ENCODE measurements around the gene MOSMO.

The MOSMO gene

DNA sequence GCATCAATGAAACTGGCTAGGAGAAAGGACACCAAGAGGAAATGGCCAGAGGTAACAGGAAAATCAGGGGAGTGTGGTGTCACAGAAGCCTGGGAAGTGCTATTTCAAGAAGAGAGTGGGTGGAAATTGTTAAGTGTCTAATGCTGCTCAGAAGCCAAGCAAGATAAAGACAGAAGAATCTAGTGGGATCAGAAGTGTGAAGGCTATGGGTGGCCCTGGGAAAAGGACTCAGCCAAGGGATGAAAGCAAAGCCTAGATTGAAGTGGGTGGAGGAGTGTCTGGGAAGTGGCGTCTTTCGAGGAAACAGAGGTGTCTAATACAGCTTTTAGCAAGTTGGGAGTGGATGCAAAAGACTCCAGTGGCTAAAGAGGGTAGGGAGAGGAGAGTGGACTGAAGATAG lies 20.4 kb upstream of the MOSMO start:
- TF ChIP-seq, protein P1, sequence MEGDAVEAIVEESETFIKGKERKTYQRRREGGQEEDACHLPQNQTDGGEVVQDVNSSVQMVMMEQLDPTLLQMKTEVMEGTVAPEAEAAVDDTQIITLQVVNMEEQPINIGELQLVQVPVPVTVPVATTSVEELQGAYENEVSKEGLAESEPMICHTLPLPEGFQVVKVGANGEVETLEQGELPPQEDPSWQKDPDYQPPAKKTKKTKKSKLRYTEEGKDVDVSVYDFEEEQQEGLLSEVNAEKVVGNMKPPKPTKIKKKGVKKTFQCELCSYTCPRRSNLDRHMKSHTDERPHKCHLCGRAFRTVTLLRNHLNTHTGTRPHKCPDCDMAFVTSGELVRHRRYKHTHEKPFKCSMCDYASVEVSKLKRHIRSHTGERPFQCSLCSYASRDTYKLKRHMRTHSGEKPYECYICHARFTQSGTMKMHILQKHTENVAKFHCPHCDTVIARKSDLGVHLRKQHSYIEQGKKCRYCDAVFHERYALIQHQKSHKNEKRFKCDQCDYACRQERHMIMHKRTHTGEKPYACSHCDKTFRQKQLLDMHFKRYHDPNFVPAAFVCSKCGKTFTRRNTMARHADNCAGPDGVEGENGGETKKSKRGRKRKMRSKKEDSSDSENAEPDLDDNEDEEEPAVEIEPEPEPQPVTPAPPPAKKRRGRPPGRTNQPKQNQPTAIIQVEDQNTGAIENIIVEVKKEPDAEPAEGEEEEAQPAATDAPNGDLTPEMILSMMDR (IDR thresholded peaks at IDR 0.05; ENCODE audit: insufficient read depth, low read length) = no peak
- TF ChIP-seq, protein P2, sequence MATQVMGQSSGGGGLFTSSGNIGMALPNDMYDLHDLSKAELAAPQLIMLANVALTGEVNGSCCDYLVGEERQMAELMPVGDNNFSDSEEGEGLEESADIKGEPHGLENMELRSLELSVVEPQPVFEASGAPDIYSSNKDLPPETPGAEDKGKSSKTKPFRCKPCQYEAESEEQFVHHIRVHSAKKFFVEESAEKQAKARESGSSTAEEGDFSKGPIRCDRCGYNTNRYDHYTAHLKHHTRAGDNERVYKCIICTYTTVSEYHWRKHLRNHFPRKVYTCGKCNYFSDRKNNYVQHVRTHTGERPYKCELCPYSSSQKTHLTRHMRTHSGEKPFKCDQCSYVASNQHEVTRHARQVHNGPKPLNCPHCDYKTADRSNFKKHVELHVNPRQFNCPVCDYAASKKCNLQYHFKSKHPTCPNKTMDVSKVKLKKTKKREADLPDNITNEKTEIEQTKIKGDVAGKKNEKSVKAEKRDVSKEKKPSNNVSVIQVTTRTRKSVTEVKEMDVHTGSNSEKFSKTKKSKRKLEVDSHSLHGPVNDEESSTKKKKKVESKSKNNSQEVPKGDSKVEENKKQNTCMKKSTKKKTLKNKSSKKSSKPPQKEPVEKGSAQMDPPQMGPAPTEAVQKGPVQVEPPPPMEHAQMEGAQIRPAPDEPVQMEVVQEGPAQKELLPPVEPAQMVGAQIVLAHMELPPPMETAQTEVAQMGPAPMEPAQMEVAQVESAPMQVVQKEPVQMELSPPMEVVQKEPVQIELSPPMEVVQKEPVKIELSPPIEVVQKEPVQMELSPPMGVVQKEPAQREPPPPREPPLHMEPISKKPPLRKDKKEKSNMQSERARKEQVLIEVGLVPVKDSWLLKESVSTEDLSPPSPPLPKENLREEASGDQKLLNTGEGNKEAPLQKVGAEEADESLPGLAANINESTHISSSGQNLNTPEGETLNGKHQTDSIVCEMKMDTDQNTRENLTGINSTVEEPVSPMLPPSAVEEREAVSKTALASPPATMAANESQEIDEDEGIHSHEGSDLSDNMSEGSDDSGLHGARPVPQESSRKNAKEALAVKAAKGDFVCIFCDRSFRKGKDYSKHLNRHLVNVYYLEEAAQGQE (IDR thresholded peaks at IDR 0.05; ENCODE audit: insufficient replicate concordance, low read depth) = no peak
- TF ChIP-seq POLR2AphosphoS5 (IDR thresholded peaks at IDR 0.05; ENCODE audit: low read depth) = no peak
- Histone ChIP-seq H3K4me3 (replicated peaks; ENCODE audit: insufficient read depth, low read length) (no peak overlapping the region), H3K27ac (replicated peaks) (no peak overlapping the region), H3K27me3 (ENCODE audit: insufficient read depth, poor library complexity, severe bottlenecking) (no peaks in the 10 kb centered on the region)
- DNase-seq (ENCODE audit: low read depth in 1 of 2, low spot score in 1 of 2) = no peak

DNA sequence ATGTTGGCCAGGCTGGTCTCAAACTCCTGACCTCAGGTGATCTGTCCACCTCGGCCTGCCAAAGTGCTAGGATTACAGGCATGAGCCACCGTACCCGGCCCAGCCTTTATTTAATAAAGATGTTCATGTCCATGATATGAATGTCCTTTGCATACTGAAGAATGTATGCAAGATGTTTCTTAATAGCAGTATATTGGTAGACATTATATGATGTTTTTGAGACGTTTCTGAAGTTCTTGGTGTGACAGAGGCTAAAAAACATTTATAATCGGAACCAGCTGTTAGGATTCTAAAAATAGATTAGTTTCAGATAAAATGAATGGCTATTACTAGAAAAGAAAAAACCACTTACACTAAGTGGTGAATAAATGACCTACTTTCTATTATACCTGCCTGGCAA lies 18.8 kb upstream of the MOSMO start:
- TF ChIP-seq SPI1 (IDR thresholded peaks at IDR 0.05; ENCODE audit: borderline replicate concordance, low read depth) (no peak), GABPA (IDR thresholded peaks at IDR 0.05; ENCODE audit: low read depth) (no peak), POLR2AphosphoS5 (IDR thresholded peaks at IDR 0.05; ENCODE audit: low read depth) (no peak)
- TF ChIP-seq, protein P1 (IDR thresholded peaks at IDR 0.05; ENCODE audit: insufficient read depth, low read length) = no peak
- TF ChIP-seq, protein P2 (IDR thresholded peaks at IDR 0.05; ENCODE audit: insufficient replicate concordance, low read depth) = no peak
- DNase-seq (ENCODE audit: low read depth in 1 of 2, low spot score in 1 of 2) = no peak
- Histone ChIP-seq H3K4me3 (replicated peaks; ENCODE audit: insufficient read depth, low read length) (no peak overlapping the region), H3K27me3 (ENCODE audit: insufficient read depth, poor library complexity, severe bottlenecking) (no peaks in the 10 kb centered on the region), H3K27ac (replicated peaks) (no peak overlapping the region)

DNA sequence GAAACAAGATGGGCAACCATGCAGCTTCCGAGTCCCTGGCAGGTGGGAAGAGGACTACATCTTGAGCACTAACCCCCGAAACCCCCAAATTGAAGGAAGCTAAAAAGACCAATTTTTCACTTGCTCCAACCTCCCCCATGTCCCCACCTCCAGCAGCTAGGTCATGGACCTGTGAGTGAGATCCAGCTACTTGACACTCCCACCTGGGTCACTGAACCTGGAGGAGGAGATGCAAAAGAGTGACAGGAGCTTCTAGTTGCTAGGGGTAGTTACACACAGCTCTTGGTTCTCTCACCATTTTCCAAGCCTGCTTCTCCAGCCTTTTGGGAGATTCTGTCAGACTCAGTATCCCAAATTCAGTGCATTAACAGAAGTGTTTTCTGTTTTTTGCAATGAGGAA lies 18.2 kb upstream of the MOSMO start:
- no peak for TF ChIP-seq POLR2AphosphoS5 (IDR thresholded peaks at IDR 0.05; ENCODE audit: low read depth)
- TF ChIP-seq SPI1 (IDR thresholded peaks at IDR 0.05; ENCODE audit: borderline replicate concordance, low read depth) = no peak
- TF ChIP-seq, protein P2 (IDR thresholded peaks at IDR 0.05; ENCODE audit: insufficient replicate concordance, low read depth) = no peak
- TF ChIP-seq, protein P1 (IDR thresholded peaks at IDR 0.05; ENCODE audit: insufficient read depth, low read length) = no peak
- no peak for TF ChIP-seq GABPA (IDR thresholded peaks at IDR 0.05; ENCODE audit: low read depth)
- H3K27me3 ChIP-seq (ENCODE audit: insufficient read depth, poor library complexity, severe bottlenecking) = no peaks in the 10 kb centered on the region
- no peak overlapping the region for H3K4me3 ChIP-seq (replicated peaks; ENCODE audit: insufficient read depth, low read length)
- DNase-seq (ENCODE audit: low read depth in 1 of 2, low spot score in 1 of 2) = no peak
- no peak overlapping the region for H3K27ac ChIP-seq (replicated peaks)

Measured in HL-60 (cell line).